HepG2 (cell line): Measurements from ENCODE around the gene CBLB.

Source experiments
- HDAC6 ChIP-seq: fragments of 200-600 bp; sonication (generic); IDR thresholded peaks from 2 replicates; pipeline ENCODE4 v1.7.0; 2017; ENCODE audit warnings: mild to moderate bottlenecking, antibody characterized with exemption, low read length, low read depth
- NFIC ChIP-seq: IDR thresholded peaks from 2 replicates; pipeline ENCODE4 v1.6.1; 2012; ENCODE audit warnings: mild to moderate bottlenecking, low read length, inconsistent platforms
- POLR2A ChIP-seq, 2 experiments: IDR thresholded peaks; 2 replicates each; pipeline ENCODE4 v1.6.1; 2011; ENCODE audit warnings: low read depth in 2 of 2, low read length in 2 of 2, mild to moderate bottlenecking in 1 of 2, moderate library complexity in 1 of 2; ENCODE audit not compliant: insufficient read depth in 1 of 2
- ZNF34 ChIP-seq: sonication (generic); formaldehyde crosslinking; IDR thresholded peaks from 2 replicates; pipeline ENCODE4 v1.4.0; 2020; ENCODE audit warnings: mild to moderate bottlenecking, missing genetic modification reagents, borderline replicate concordance
- ZNF530 ChIP-seq: sonication (generic); formaldehyde crosslinking; IDR thresholded peaks from 2 replicates; pipeline ENCODE4 v1.5.0; 2020; ENCODE audit warnings: low read depth, mild to moderate bottlenecking, missing genetic modification reagents
- ZNF740 ChIP-seq: sonication (generic); formaldehyde crosslinking; IDR thresholded peaks from 2 replicates; pipeline ENCODE4 v1.4.0; 2020; ENCODE audit warnings: missing genetic modification reagents

DNA sequence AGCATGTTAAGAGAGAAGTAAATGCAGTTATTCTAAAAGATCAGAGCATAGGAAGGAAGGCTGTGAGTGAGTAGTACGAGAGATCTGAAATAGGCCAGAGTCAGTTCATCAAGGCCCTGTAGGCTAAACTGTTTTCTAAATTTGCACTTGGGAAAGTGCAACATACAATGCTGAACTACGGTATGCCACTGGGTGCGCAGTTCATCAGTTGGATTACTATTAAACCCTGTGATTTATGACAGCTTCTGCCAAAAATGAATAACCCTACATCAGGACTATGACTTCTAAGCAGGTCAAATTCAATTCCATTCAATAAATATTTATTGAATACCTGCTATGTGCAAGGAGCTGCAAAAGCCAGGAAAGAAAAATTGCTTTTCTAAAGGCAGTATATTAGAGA is 10.8 kb downstream of the CBLB start:
- TF ChIP-seq ZNF740, result no peak
- TF ChIP-seq NFIC, result no peak
- TF ChIP-seq ZNF34 (CRISPR knock-in tag), result no peak
- no peak for TF ChIP-seq POLR2A (IDR thresholded peaks at IDR 0.05; ENCODE audit: insufficient read depth in 1 of 2, low read depth in 2 of 2, low read length in 2 of 2)
- no peak for TF ChIP-seq ZNF530
- TF ChIP-seq HDAC6, result no peak
